Osteocyte (in vitro differentiated cells): ENCODE results near the gene PTPN22. TPM values are rescaled to one million over a fixed set of nuclear protein-coding genes. Genes with fewer than 3 reads are reported as not detected.

Source experiments
- DNase-seq: peaks from one replicate; pipeline ENCODE4 v3.0.0; 2021; ENCODE audit warnings: mixed read lengths; ENCODE audit not compliant: unreplicated experiment; ENCODE audit errors: extremely low spot score
- H3K27ac Mint-ChIP-seq: one replicate; pipeline ENCODE4 v1.8.0; 2021; ENCODE audit warnings: mild to moderate bottlenecking, mixed read lengths; ENCODE audit not compliant: unreplicated experiment
- H3K27me3 Mint-ChIP-seq: one replicate; pipeline ENCODE4 v1.8.0; 2021; ENCODE audit warnings: mixed read lengths; ENCODE audit not compliant: unreplicated experiment
- H3K36me3 Mint-ChIP-seq: one replicate; pipeline ENCODE4 v1.8.0; 2021; ENCODE audit warnings: mixed read lengths; ENCODE audit not compliant: unreplicated experiment
- H3K4me1 Mint-ChIP-seq: one replicate; pipeline ENCODE4 v1.8.0; 2021; ENCODE audit warnings: mixed read lengths; ENCODE audit not compliant: unreplicated experiment
- H3K4me3 Mint-ChIP-seq: one replicate; pipeline ENCODE4 v1.8.0; 2021; ENCODE audit warnings: mild to moderate bottlenecking, moderate library complexity, mixed read lengths; ENCODE audit not compliant: unreplicated experiment
- H3K9me3 Mint-ChIP-seq: one replicate; pipeline ENCODE4 v1.8.0; 2021; ENCODE audit warnings: mixed read lengths; ENCODE audit not compliant: unreplicated experiment
- CTCF ChIP-seq: fragments of 200-600 bp; sonication (generic); IDR thresholded peaks from 2 replicates; pipeline ENCODE4 v1.5.0; 2021; ENCODE audit warnings: antibody characterized with exemption, mild to moderate bottlenecking, moderate library complexity
- total RNA-seq: library from RNA; stranded (reverse); gene quantifications from 2 replicates; pipeline ENCODE4 v1.2.1, GENCODE V29; 2021

The PTPN22 gene
- total RNA-seq, 1 donor from 2014 or later = not detected

- Mint-ChIP-seq H3K36me3 (no peaks in the 10 kb centered on the region), H3K27ac (peak overlapping the region; percentile 63), H3K4me3 (peak overlapping the region; percentile 0), H3K27me3 (no peaks in the 10 kb centered on the region), H3K4me1 (peaks cover 32% of the 10 kb centered on the region), H3K9me3 (no peaks in the 10 kb centered on the region)
- no peak for DNase-seq
- no peak for TF ChIP-seq CTCF
Measured at GRCh38 chr1:113860891-113861290, 10.6 kb downstream of the PTPN22 start.

GRCh38 chr1:113859478-113860175, 11.9 kb downstream of the PTPN22 start:
- no peak for DNase-seq
- Mint-ChIP-seq H3K36me3 (no peaks in the 10 kb centered on the region), H3K4me1 (peaks cover 33% of the 10 kb centered on the region), H3K27me3 (no peaks in the 10 kb centered on the region), H3K4me3 (no peak overlapping the region), H3K9me3 (no peaks in the 10 kb centered on the region), H3K27ac (no peak overlapping the region)
- no peak for TF ChIP-seq CTCF

GRCh38 chr1:113858982-113859381, 12.5 kb downstream of the PTPN22 start:
- Mint-ChIP-seq H3K27ac (no peak overlapping the region), H3K27me3 (no peaks in the 10 kb centered on the region), H3K36me3 (no peaks in the 10 kb centered on the region), H3K4me1 (peaks cover 33% of the 10 kb centered on the region), H3K4me3 (no peak overlapping the region), H3K9me3 (no peaks in the 10 kb centered on the region)
- DNase-seq = no peak
- no peak for TF ChIP-seq CTCF

- Mint-ChIP-seq H3K9me3 (no peaks in the 10 kb centered on the region), H3K27me3 (no peaks in the 10 kb centered on the region), H3K4me3 (no peak overlapping the region), H3K4me1 (peaks cover 33% of the 10 kb centered on the region), H3K36me3 (no peaks in the 10 kb centered on the region), H3K27ac (no peak overlapping the region)
- no peak for DNase-seq
- no peak for TF ChIP-seq CTCF
Measured at GRCh38 chr1:113858418-113858817, 13.1 kb downstream of the PTPN22 start.

- TF ChIP-seq CTCF = no peak
- no peak for DNase-seq
- no peaks in the 10 kb centered on the region for H3K27me3 Mint-ChIP-seq
- no peak overlapping the region for H3K4me3 Mint-ChIP-seq
- H3K36me3 Mint-ChIP-seq = no peaks in the 10 kb centered on the region
- no peak overlapping the region for H3K27ac Mint-ChIP-seq
- no peaks in the 10 kb centered on the region for H3K9me3 Mint-ChIP-seq
- H3K4me1 Mint-ChIP-seq = peaks cover 33% of the 10 kb centered on the region
Measured at GRCh38 chr1:113857776-113858175, 13.7 kb downstream of the PTPN22 start.
